Adrenal gland (tissue), 5 donors: ENCODE data around the gene KIAA0753.

Source experiments
- CTCF ChIP-seq, 6 experiments: fragments of 450-650 bp in 4 of 6; fragments of 200-600 bp in 2 of 6; sonication (generic) in 1 of 6; IDR thresholded peaks; 1 replicate in 5 of 6; 2 replicates in 1 of 6; pipeline versions ENCODE4 v1.5.1 to v1.8.0; 2016 to 2021; ENCODE audit warnings: antibody characterized with exemption in 6 of 6, mild to moderate bottlenecking in 2 of 6, moderate library complexity in 1 of 6
- POLR2A ChIP-seq, 2 donors: fragments of 450-650 bp; IDR thresholded peaks; one replicate each; pipeline ENCODE4 v1.6.1; 2017; ENCODE audit warnings: antibody characterized with exemption in 2 of 2, mild to moderate bottlenecking in 2 of 2, moderate library complexity in 1 of 2
- donor health status: DM: no; HTN: no; CAD: no.

DNA sequence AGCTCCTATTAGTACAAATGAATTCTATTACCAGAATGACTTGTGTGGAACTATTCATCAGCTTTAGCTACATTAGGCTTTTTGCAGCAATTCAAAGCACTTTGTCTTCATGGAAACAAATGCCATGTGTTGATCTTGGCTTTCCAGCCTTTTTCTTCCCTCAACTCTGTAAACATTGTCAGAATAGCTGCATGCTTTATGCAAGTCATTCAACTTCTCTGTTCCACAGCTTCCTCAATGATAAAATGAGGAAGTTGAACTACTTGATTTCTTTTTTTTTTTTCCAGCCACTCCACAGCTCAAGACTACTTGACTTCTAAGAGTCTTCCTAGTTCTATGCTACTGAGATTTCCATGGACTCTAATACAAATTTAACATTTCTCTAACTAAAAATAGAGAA, 41.1 kb downstream of the KIAA0753 start:
- no peak for TF ChIP-seq POLR2A (IDR thresholded peaks at IDR 0.05)
- TF ChIP-seq CTCF (IDR thresholded peaks at IDR 0.05), result no peak
